Hematopoietic multipotent progenitor cell treated with erythropoietin and hydrocortisone succinate and interleukin-3 and kit ligand, for 4 days (in vitro differentiated cells): ENCODE measurements around the gene GMDS.

ENCODE experiments used
- DNase-seq: peaks from one replicate; pipeline ENCODE4 v3.0.0-alpha.2; 2015

GMDS gene

GRCh38 chr6:2085657-2086056 lies 159.7 kb downstream of the GMDS start:
- DNase-seq, result no peak

GRCh38 chr6:2081155-2082138 lies 164.0 kb downstream of the GMDS start:
- DNase-seq, result peak; percentile 29

GRCh38 chr6:2078888-2079287 lies 166.5 kb downstream of the GMDS start:
- DNase-seq, result no peak

GRCh38 chr6:2077826-2078225 lies 167.6 kb downstream of the GMDS start:
- DNase-seq, result no peak

- DNase-seq, result peak; percentile 25
These were observed 171.9 kb downstream of the GMDS start for GRCh38 chr6:2073476-2073875.

- no peak for DNase-seq
These were observed 173.0 kb downstream of the GMDS start for GRCh38 chr6:2072453-2072852.

GRCh38 chr6:2063547-2063946 lies 181.9 kb downstream of the GMDS start:
- no peak for DNase-seq

- no peak for DNase-seq
These were observed 183.5 kb downstream of the GMDS start for GRCh38 chr6:2061880-2062279.

GRCh38 chr6:2055911-2056310 lies 189.5 kb downstream of the GMDS start:
- DNase-seq, result no peak

GRCh38 chr6:2055143-2055542 lies 190.3 kb downstream of the GMDS start:
- DNase-seq, result no peak

- no peak for DNase-seq
These were observed 190.8 kb downstream of the GMDS start for GRCh38 chr6:2054516-2055067.

GRCh38 chr6:2053691-2054090 lies 191.7 kb downstream of the GMDS start:
- DNase-seq, result no peak

GRCh38 chr6:2047855-2048254 lies 197.6 kb downstream of the GMDS start:
- no peak for DNase-seq

GRCh38 chr6:2044192-2044591 lies 201.2 kb downstream of the GMDS start:
- DNase-seq, result no peak

GRCh38 chr6:2042956-2043648 lies 202.3 kb downstream of the GMDS start:
- no peak for DNase-seq

GRCh38 chr6:2038092-2038491 lies 207.3 kb downstream of the GMDS start:
- peak; percentile 81 for DNase-seq

- peak; percentile 16 for DNase-seq
These were observed 208.0 kb downstream of the GMDS start for GRCh38 chr6:2037237-2037926.

GRCh38 chr6:2036710-2037023 lies 208.7 kb downstream of the GMDS start:
- DNase-seq, result no peak

- no peak for DNase-seq
These were observed 209.3 kb downstream of the GMDS start for GRCh38 chr6:2035826-2036709.

- DNase-seq, result no peak
These were observed 210.4 kb downstream of the GMDS start for GRCh38 chr6:2035046-2035445.

- no peak for DNase-seq
These were observed 211.1 kb downstream of the GMDS start for GRCh38 chr6:2034256-2034655.

GRCh38 chr6:2033544-2033943 lies 211.9 kb downstream of the GMDS start:
- DNase-seq, result no peak
